Mammary epithelial cell (primary cell): ENCODE data around the gene PAMR1.

ENCODE experiments used
- CTCF ChIP-seq, 2 donors: IDR thresholded peaks in 1 of 2; conservative IDR thresholded peaks in 1 of 2; 2 replicates each; pipeline ENCODE4 v1.5.1; 2011 to 2012; ENCODE audit warnings: inconsistent platforms in 2 of 2, low read length in 2 of 2, mild to moderate bottlenecking in 2 of 2, control low read depth in 1 of 2, low read depth in 1 of 2; ENCODE audit not compliant: insufficient read depth in 1 of 2; ENCODE audit errors: extremely low read depth in 1 of 2
- EZH2 ChIP-seq: IDR thresholded peaks from 2 replicates; pipeline ENCODE4 v1.6.1; 2012; ENCODE audit warnings: low read length, inconsistent platforms, borderline replicate concordance

GRCh38 chr11:35507688-35508087, 17.7 kb downstream of the PAMR1 start:
- TF ChIP-seq CTCF (conservative IDR thresholded peaks at IDR 0.05 in 1 of 2, IDR thresholded peaks at IDR 0.05 in 1 of 2; ENCODE audit: extremely low read depth in 1 of 2, insufficient read depth in 1 of 2, low read depth in 1 of 2, low read length in 2 of 2) (peak; percentile 22 to 34), EZH2 (no peak)
